CD4-positive, alpha-beta T cell treated with Interleukin-15 for 1 hour (primary cell): Measurements from ENCODE around the gene SLC7A1.
"Not testable (repeated sequence)": the region's sequence is repeated elsewhere in the genome, so short reads cannot be mapped to it uniquely, and the experiment has no call there.

ENCODE experiments used
- DNase-seq: peaks from one replicate; pipeline ENCODE4 v3.0.0-alpha.2; 2020

Gene SLC7A1

GRCh38 chr13:29595380-29596063, at the start of gene SLC7A1:
SLC7A1 (minus strand) TSS chr13:29595688; CDS start chr13:29536188, 59,500 bp downstream.
- DNase-seq: peak; percentile 86

- no peak for DNase-seq
Measured at GRCh38 chr13:29640665-29641064, 45.2 kb upstream of the SLC7A1 start.

- not testable (repeated sequence) for DNase-seq
Measured at GRCh38 chr13:29636831-29637230, 41.3 kb upstream of the SLC7A1 start.

- DNase-seq: no peak
Measured at GRCh38 chr13:29624997-29625396, 29.5 kb upstream of the SLC7A1 start.

- DNase-seq: no peak
Measured at GRCh38 chr13:29621841-29622240, 26.4 kb upstream of the SLC7A1 start.

GRCh38 chr13:29621051-29621800, 25.7 kb upstream of the SLC7A1 start:
- DNase-seq: no peak

- no peak for DNase-seq
Measured at GRCh38 chr13:29619995-29620394, 24.5 kb upstream of the SLC7A1 start.

- DNase-seq: no peak
Measured at GRCh38 chr13:29613101-29613500, 17.6 kb upstream of the SLC7A1 start.

GRCh38 chr13:29607465-29607864, 12.0 kb upstream of the SLC7A1 start:
- no peak for DNase-seq

- DNase-seq: no peak
Measured at GRCh38 chr13:29605860-29606526, 10.5 kb upstream of the SLC7A1 start.

GRCh38 chr13:29598321-29598720, 2.8 kb upstream of the SLC7A1 start:
- DNase-seq: no peak

GRCh38 chr13:29597706-29598105, 2.2 kb upstream of the SLC7A1 start:
- DNase-seq: no peak

GRCh38 chr13:29597246-29597645, 1.8 kb upstream of the SLC7A1 start:
- no peak for DNase-seq

GRCh38 chr13:29596064-29596418, 553 bp upstream of the SLC7A1 start:
- DNase-seq: no peak

- peak; percentile 67 for DNase-seq
Measured at GRCh38 chr13:29594710-29595379, 643 bp downstream of the SLC7A1 start.

- DNase-seq: peak; percentile 40
Measured at GRCh38 chr13:29594303-29594709, 1.2 kb downstream of the SLC7A1 start.

GRCh38 chr13:29593605-29594297, 1.7 kb downstream of the SLC7A1 start:
- DNase-seq: no peak

GRCh38 chr13:29591310-29591709, 4.2 kb downstream of the SLC7A1 start:
- no peak for DNase-seq

- DNase-seq: no peak
Measured at GRCh38 chr13:29589967-29590366, 5.5 kb downstream of the SLC7A1 start.

GRCh38 chr13:29589234-29589633, 6.3 kb downstream of the SLC7A1 start:
- DNase-seq: no peak

- DNase-seq: no peak
Measured at GRCh38 chr13:29587645-29588044, 7.8 kb downstream of the SLC7A1 start.

- no peak for DNase-seq
Measured at GRCh38 chr13:29583073-29583785, 12.3 kb downstream of the SLC7A1 start.
